Measurements from ENCODE around the gene TRAPPC11.

TRAPPC11 gene

GRCh38 chr4:183760326-183760725 is 101.2 kb downstream of the TRAPPC11 start:
- DNase-seq: no peak
